Stimulated activated CD4-positive, alpha-beta T cell treated with anti-CD3 and anti-CD28 coated beads, Interleukin-1b, Interleukin-23, amount 100 ng/mL, for 24 hours (primary cell): ENCODE results near the gene SPECC1L.
"Not testable (repeated sequence)": the region's sequence is repeated elsewhere in the genome, so short reads cannot be mapped to it uniquely, and the experiment has no call there.

Experiments used
- DNase-seq, 4 experiments: peaks; one replicate each; pipeline ENCODE4 v3.0.0-alpha.2; 2020; ENCODE audit warnings: low read depth in 4 of 4, low spot score in 1 of 4

The SPECC1L gene

DNA sequence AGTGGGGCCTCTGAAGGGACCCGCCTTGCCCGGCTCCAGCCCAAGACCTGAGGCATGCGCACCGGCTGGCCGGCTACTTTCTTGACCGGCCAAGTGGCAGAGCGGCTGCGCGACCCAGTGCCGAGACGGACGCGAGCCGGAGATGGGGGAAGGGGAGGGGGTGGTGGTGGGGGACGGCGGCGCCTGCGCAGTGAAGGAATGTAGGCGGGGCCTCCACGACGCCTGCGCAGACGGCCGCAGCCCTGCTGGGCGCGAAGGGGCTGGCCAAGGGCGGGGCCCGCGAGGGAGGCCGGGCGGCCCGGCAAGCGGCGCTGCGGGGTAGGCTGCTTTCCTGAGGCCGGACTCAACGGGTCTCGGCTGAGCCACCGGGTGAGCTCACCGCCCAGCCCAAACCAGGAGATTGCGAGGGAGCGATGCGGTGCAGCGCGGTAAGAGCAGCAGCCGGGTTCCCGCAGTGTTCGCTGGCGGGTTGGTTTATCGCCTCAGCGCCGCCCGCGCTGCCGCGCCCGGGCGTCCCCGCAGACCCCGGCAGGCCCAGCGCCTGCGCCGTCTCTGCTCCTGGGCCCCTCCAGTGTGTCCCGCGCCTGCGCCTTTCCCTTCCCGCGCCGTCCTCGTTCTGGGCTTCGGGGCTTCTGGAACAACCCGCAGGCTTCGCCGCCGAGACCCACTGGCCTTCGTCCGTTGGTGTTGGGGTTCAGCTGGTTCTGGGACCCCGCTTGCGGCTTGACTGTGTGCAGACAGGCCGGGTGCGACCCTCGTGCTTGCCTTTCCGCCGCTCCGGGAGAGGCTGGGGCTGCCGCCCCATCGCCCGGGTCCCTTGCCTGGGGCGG lies at the start of gene SPECC1L:
Gene SPECC1L (plus strand): TSS at position 276 of the 830 bp plus-strand sequence. CDS start 31,401 bp downstream, outside the sequence.
- DNase-seq: peak; percentile 76 to 87 (median 84)

DNA sequence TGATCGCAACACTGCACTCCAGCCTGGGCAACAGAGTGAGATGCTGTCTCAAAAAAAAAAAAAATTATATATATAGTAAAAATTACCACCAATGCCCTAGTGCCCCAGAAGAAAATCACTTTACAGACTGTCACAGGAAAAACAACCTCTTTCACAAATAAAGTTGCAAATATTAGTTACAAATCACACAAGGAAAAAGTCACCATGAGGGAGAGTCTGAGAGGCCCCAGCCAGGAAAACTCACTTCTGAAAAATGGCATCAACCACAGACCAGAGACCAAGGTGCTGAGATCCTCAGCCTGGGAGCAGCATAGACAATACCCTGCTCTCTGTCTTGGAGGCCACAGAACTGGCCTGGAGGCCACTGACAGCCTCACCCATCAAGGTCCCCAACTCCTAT lies 46.2 kb upstream of the SPECC1L start:
- no peak for DNase-seq

- no peak for DNase-seq
Observed at GRCh38 chr22:24225044-24225601, 45.5 kb upstream of the SPECC1L start.

DNA sequence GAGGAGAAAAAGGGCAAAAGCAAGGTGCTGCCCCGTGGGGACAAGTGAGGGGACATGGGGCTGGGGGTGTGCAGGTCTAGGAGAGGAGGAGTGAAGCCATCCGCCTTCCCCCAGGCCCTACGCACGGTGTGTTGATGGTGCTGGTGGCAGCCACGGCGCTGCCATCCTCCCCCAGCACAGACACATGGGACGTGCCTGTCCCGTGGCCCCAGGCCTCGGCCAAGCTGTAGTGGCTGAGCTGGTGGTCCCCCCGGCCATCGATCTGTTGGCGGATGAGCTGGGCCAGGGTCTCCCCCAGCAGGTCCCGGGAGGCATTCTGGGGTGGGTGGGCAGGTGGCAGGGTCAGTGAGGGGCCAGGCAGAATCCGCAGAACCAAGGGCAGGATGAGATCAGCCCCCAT lies 44.7 kb upstream of the SPECC1L start:
- DNase-seq: no peak

- peak; percentile 35 to 55 (median 44) for DNase-seq
Observed at GRCh38 chr22:24230911-24231656, 39.5 kb upstream of the SPECC1L start.

DNA sequence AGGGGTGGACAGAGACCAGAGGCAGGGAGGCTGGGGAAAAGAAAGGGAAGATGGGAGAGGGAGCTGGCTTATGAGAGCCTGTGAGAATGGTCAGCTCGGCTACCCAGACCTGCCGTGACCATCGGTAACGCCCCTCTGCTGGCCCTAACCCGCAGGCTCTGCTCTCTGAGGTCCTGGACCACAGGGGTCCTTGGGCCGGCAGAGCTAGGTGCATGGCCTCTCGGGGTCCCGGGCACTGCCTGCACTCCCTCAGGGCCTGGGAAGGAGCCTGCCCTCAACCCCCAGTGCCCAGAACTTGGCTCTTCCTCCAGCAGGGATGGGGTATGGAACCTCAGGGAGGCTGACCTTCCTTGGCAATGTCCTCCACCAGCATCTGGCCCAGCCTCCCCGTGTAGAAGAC lies 38.9 kb upstream of the SPECC1L start:
- DNase-seq: no peak

DNA sequence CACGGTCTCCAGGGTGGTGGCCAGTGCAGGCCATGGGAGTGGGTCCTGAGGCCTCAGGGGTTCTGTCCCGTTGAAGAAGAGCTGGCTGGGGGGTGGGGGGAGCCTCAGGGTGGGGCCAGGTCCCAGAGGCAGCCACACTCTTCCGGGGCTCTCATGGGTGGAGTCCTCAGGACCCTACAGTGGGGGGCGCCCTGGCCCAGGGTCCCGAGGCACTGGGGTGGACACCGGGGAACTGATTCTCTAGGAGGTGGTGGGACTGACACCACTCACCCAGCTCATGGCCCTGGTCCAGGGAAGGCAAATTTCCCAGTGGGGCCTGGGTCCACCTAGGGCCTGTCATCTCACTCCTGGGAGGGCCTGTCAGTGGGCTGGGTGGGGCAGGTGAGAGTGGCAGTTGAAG lies 38.5 kb upstream of the SPECC1L start:
- DNase-seq: no peak

GRCh38 chr22:24232725-24233124 lies 37.9 kb upstream of the SPECC1L start:
- no peak for DNase-seq

DNA sequence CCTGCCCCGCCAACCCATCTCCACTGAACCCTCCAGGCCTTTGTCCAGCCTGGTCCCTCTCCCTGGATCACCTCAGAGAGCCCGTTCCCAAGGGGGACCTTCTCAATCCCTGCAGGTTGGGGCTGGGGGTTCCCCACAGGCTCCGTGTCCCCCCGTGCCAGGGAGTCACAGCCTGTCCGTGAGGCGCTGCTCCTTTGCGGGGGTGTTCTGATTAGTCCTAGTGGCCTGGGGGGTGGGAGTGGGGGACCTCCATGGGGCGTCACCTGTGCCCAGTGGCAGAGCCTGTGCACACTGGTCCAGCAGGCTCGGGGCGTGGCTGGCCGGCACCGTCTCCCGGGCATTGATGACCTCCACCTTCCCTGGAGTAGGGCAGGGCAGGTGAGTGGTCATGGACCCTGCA lies 37.4 kb upstream of the SPECC1L start:
- no peak for DNase-seq

DNA sequence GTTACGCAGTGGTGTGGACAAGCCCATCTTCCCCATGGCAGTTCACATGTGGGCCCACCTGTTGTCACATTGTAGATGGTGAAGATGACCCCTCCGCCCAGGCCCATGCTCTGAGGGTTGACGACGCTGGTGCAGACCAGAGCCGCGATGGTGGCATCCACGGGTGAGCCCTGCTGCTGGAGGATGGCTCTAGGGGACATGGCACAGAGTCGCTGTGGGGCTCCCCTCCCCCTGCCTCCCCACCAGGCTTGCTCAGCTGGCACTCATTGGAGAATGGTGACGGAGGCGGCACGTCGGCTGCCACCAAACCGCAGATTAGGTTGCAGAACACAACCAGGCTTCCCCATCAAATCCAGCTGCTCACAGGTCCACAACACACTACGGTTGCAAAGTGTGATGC lies 36.8 kb upstream of the SPECC1L start:
- DNase-seq: no peak

- DNase-seq: no peak
Observed at GRCh38 chr22:24235315-24235714, 35.3 kb upstream of the SPECC1L start.

DNA sequence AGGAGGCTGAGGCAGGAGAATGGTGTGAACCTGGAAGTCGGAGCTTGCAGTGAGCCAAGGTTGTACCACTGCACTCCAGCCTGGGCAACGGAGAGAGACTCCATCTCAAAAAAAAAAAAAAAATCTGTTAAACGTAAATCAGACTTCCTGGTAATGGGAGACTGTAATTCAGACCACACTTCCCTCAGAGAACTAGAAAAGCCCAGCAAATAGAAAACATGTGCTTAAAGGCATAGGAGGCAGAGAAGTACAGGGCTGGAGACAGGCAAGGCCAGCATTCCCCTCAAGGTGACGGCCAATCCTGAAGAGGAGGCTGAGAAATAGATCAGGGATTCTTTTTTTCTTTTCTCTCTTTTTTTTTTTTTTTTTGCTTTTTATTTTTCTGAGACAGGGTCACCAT lies 34.0 kb upstream of the SPECC1L start:
- no peak for DNase-seq

- not testable (repeated sequence) for DNase-seq
Observed at GRCh38 chr22:24238101-24238694, 32.4 kb upstream of the SPECC1L start.

DNA sequence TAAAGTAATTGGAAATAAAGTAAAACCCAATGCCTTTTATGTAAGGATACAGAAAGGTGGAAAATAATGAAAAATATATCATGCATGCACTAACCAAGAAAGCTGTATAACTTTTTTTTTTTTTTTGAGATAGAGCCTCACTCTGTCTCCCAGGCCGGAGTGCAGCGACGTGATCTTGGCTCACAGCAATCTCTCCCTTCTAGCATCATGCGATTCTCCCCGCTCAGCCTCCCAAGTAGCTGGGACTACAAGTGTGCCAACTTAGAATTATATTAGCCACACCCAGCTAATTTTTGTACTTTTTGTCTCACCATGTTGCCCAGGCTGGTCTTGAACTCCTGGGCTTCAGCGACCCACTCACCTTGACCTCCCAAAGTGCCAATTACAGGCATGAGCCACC lies 30.2 kb upstream of the SPECC1L start:
- DNase-seq: no peak

DNA sequence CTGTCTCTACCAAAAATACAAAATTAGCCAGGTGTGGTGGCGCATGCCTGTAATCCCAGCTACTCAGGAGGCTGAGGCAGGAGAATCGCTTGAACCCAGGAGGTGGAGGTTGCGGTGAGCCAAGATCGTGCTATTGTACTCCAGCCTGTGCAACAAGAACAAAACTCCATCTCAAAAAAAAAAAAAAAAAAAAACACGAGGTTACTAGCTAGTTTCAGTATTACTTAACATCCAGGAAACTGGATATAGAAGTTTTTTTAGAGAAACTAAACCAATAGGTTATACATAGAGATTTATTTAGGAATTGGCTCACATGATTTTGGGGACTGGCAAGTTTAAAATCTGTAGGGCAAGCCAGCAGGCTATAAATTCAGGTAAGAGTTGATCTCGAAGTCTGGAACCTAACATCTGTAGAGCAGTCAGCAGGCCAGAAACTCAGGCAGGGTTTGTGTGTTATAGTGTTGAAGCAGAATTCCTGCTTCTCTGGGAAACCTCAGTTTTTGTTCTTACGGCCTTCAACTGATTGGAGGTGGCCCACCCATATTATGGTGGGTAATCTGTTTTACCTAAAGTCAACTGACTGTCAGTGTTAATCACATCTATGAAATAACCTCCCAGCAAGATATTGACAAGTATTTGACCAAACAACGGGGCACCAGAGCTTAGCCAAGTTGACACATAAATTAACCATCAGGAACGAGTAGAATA lies 29.5 kb upstream of the SPECC1L start:
- DNase-seq: not testable (repeated sequence)

- DNase-seq: not testable (repeated sequence)
Observed at GRCh38 chr22:24243417-24243816, 27.2 kb upstream of the SPECC1L start.

DNA sequence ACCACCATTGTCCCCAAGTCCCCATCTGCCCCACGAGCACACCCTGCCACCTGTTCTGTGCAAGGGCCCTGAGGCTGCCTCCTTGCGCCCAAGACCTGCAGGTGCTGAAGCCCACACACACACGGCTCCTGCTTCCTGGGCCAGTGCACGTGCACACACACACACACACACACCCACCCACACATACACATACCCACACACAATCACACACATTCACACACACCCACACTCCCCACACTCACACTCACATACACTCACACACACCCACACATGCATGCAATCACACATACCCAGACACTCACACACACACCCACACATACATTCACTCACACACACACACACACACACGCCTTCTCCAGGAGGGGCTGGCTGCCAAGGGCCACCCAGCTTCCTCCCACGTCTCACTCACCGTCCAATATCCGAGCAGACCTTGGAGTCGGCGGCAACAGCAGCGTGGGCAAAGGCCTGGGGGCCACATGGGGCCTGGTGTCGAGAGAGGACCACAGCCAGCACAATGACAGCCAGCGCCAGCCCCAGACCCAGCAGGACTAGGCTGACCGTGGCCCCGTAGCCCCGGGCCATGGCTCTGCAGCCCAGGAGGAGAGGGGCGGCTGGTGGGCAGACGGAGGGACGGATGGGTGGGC lies 26.4 kb upstream of the SPECC1L start:
- DNase-seq: no peak

GRCh38 chr22:24245030-24245431 lies 25.6 kb upstream of the SPECC1L start, which contains the start of gene GGT5:
Gene GGT5 (minus strand): TSS chr22:24245082. CDS start chr22:24244725, 357 bp downstream.
- DNase-seq: not testable (repeated sequence)

DNA sequence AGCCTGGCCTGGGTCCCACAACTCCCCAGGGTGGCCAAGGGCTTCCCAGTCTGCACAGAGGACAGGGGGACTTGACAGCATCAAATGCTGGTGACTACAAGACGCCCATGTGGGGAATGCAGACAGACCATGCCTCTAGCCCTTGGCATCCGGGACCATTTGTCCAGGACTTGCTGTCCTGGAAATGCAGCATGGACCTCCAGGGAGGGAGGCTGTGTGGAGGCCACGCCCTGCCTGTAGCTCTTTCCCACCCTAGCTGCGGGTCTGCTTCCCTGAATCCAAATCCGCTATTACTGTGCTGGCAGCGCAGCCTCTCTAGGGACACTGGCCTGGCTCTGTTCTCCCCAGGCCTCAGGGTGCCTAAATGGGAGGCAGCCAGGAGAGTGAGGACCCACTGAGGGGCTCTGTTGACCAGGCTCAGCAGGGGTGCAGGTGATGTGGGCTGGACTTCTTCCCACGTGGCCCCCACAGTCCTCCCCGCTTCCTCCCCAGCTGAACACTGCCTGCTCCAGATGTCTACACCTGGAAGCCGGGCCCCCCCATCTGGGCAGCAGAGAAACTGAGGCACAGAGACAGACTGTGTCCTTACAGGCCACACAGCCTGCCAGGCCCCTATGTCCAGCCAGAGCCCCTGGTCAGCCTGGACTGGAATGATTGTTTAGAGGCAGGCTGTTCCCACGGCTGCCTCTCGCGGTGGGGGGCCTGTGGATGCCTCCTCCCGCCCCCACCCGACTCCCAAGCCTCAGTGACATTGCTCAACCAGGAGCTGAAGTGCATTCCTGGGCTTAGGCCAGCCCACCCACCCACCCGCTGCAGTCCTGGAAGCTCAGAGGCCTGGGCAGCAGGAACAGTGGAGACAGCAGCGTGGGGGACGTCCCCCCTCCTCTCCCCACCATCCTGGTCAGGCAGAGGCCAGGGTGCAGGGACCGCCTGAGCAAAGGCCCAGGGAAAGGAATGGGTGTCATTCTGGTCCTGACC lies 24.8 kb upstream of the SPECC1L start:
- not testable (repeated sequence) for DNase-seq
